BE2C (cell line): ENCODE data around the gene MCC.

Experiments
- DNase-seq: peaks from one replicate; pipeline ENCODE4 v3.0.0-alpha.2; 2020
- H3K27me3 ChIP-seq: fragments of 250-450 bp; sonication (Bioruptor Pico); 2 replicates; pipeline ENCODE4 v1.5.1; 2020; ENCODE audit warnings: mild to moderate bottlenecking
- H3K36me3 ChIP-seq: fragments of 250-450 bp; sonication (Bioruptor Pico); 2 replicates; pipeline ENCODE4 v1.5.1; 2020; ENCODE audit warnings: mild to moderate bottlenecking
- H3K4me1 ChIP-seq: fragments of 250-450 bp; sonication (Bioruptor Pico); 2 replicates; pipeline ENCODE4 v1.5.1; 2020
- H3K4me3 ChIP-seq: 2 replicates; pipeline ENCODE4 v1.5.1; 2011; ENCODE audit warnings: low read depth, low read length
- H3K9me3 ChIP-seq: fragments of 250-450 bp; sonication (Bioruptor Pico); 2 replicates; pipeline ENCODE4 v1.5.1; 2020
- CTCF ChIP-seq: IDR thresholded peaks from 2 replicates; pipeline ENCODE4 v1.5.1; 2012; ENCODE audit warnings: mild to moderate bottlenecking, low read depth, low read length

The MCC gene

GRCh38 chr5:113029614-113030013, 458.6 kb downstream of the MCC start:
- no peak for DNase-seq
- H3K27me3 ChIP-seq: no peaks in the 10 kb centered on the region
- H3K9me3 ChIP-seq: no peaks in the 10 kb centered on the region
- H3K4me3 ChIP-seq: no peak overlapping the region
- peaks cover 65% of the 10 kb centered on the region for H3K36me3 ChIP-seq
- peaks cover 4% of the 10 kb centered on the region; the same call in 1 of the 2 replicates for H3K4me1 ChIP-seq
- no peak for TF ChIP-seq CTCF

GRCh38 chr5:113027431-113027830, 460.8 kb downstream of the MCC start:
- no peak for DNase-seq
- no peak overlapping the region for H3K4me3 ChIP-seq
- no peak for TF ChIP-seq CTCF
- H3K4me1 ChIP-seq: peaks cover under 1% of the 10 kb centered on the region; the same call in 1 of the 2 replicates
- H3K27me3 ChIP-seq: no peaks in the 10 kb centered on the region
- peaks cover 65% of the 10 kb centered on the region for H3K36me3 ChIP-seq
- H3K9me3 ChIP-seq: no peaks in the 10 kb centered on the region

- Histone ChIP-seq H3K27me3 (no peaks in the 10 kb centered on the region), H3K4me1 (no peaks in the 10 kb centered on the region), H3K9me3 (no peaks in the 10 kb centered on the region), H3K4me3 (no peak overlapping the region), H3K36me3 (peaks cover 66% of the 10 kb centered on the region)
- no peak for DNase-seq
- no peak for TF ChIP-seq CTCF
Observed at GRCh38 chr5:113027015-113027414, 461.2 kb downstream of the MCC start.

- no peak for DNase-seq
- H3K9me3 ChIP-seq: no peaks in the 10 kb centered on the region
- peaks cover 66% of the 10 kb centered on the region for H3K36me3 ChIP-seq
- H3K27me3 ChIP-seq: no peaks in the 10 kb centered on the region
- H3K4me3 ChIP-seq: no peak overlapping the region
- no peaks in the 10 kb centered on the region for H3K4me1 ChIP-seq
- no peak for TF ChIP-seq CTCF
Observed at GRCh38 chr5:113026211-113026610, 462.0 kb downstream of the MCC start.

- peaks cover 71% of the 10 kb centered on the region for H3K36me3 ChIP-seq
Observed at GRCh38 chr5:113025596-113025995, 462.7 kb downstream of the MCC start.

GRCh38 chr5:113024076-113024697, 464.1 kb downstream of the MCC start:
- no peaks in the 10 kb centered on the region for H3K4me1 ChIP-seq
- no peaks in the 10 kb centered on the region for H3K27me3 ChIP-seq
- no peak overlapping the region for H3K4me3 ChIP-seq
- no peak for TF ChIP-seq CTCF
- H3K9me3 ChIP-seq: no peaks in the 10 kb centered on the region
- H3K36me3 ChIP-seq: peaks cover 63% of the 10 kb centered on the region
- DNase-seq: no peak

More at GRCh38 chr5:113025596-113025995, 462.7 kb downstream of the MCC start:
- no peak overlapping the region for H3K4me3 ChIP-seq
- no peak for TF ChIP-seq CTCF
- DNase-seq: no peak
- no peaks in the 10 kb centered on the region for H3K4me1 ChIP-seq
- no peaks in the 10 kb centered on the region for H3K27me3 ChIP-seq
- no peaks in the 10 kb centered on the region for H3K9me3 ChIP-seq
